OCI-LY3 (cell line): Measurements from ENCODE around the gene EBPL.

Experiments used
- CTCF ChIP-seq: fragments of 200-600, 300-600 bp; sonication (generic); IDR thresholded peaks from 2 replicates; pipeline ENCODE4 v1.5.1; 2014; ENCODE audit warnings: antibody characterized with exemption, low read length, low read depth
- EZH2phosphoT487 ChIP-seq: fragments of 200-600 bp; shearing (Covaris generic); IDR thresholded peaks from 2 replicates; pipeline ENCODE4 v1.6.1; 2018; ENCODE audit warnings: antibody characterized with exemption, mixed run types, low read depth

- TF ChIP-seq CTCF = no peak
- no peak for TF ChIP-seq EZH2phosphoT487
Measured at GRCh38 chr13:49643035-49643646, 48.1 kb downstream of the EBPL start.
